ENCODE results near the gene SLC25A29.

SLC25A29 gene

DNA sequence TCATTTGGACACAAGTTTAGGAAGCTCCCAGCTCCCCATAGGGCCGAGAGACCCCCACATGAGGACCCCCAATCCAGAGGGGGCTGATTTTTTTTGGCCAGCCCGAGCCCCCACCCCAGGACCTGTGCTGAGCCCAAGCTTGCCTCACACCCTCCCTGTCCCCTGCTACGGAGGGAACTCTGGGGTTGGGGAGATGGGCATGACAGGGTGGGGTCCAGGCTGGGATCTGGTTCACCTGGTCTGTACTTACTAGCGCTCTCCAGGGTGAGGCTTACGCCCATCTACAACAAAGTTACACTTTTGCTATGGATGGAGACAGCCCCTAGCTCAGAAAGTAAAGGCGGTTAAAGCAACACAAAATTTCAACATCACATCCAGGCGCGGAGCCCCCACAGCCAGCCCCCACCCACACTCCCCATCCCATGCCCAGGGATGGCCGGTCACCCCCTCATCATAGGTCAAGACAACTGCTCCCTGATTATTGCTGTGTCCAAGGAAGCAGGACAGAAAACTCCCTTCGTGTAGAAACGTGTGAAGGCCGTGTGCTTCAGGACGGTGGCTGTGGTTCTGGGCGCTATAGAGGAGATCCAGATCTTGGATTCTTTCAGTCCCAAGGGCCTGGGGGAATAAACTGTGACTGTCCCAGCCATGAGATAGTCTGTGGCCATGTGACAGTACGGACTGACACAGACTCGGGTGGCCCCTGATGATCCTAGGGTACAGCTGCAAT, 10.7 kb downstream of the SLC25A29 start:
- TF ChIP-seq, protein P1, sequence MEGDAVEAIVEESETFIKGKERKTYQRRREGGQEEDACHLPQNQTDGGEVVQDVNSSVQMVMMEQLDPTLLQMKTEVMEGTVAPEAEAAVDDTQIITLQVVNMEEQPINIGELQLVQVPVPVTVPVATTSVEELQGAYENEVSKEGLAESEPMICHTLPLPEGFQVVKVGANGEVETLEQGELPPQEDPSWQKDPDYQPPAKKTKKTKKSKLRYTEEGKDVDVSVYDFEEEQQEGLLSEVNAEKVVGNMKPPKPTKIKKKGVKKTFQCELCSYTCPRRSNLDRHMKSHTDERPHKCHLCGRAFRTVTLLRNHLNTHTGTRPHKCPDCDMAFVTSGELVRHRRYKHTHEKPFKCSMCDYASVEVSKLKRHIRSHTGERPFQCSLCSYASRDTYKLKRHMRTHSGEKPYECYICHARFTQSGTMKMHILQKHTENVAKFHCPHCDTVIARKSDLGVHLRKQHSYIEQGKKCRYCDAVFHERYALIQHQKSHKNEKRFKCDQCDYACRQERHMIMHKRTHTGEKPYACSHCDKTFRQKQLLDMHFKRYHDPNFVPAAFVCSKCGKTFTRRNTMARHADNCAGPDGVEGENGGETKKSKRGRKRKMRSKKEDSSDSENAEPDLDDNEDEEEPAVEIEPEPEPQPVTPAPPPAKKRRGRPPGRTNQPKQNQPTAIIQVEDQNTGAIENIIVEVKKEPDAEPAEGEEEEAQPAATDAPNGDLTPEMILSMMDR (conservative IDR thresholded peaks at IDR 0.05; ENCODE audit: low read depth, low read length): no peak
- H3K4me3 ChIP-seq (ENCODE audit: low read length): no peak overlapping the region
- no peak for DNase-seq (ENCODE audit: low read depth)

DNA sequence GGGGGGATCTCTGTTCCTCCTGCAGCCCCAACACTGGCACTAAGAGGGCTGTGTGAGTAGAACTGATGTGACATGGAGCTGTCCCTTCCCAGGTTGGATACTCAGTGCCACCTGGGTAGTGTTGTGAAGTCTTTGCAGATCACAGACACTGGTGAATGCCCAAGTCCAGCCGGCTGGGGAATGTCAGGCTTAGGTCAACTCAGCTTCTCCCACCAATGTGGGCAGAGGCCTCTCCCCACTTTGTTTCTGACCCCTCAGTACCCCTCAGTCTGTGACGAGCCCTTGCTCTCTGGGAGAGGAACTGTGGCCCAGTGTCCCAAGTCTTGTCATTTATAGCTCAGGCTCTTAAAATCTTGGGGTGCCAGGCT, 11.3 kb downstream of the SLC25A29 start:
- DNase-seq (ENCODE audit: low read depth): no peak
- TF ChIP-seq, protein P1 (conservative IDR thresholded peaks at IDR 0.05; ENCODE audit: low read depth, low read length): no peak
- H3K4me3 ChIP-seq (ENCODE audit: low read length): no peak overlapping the region

DNA sequence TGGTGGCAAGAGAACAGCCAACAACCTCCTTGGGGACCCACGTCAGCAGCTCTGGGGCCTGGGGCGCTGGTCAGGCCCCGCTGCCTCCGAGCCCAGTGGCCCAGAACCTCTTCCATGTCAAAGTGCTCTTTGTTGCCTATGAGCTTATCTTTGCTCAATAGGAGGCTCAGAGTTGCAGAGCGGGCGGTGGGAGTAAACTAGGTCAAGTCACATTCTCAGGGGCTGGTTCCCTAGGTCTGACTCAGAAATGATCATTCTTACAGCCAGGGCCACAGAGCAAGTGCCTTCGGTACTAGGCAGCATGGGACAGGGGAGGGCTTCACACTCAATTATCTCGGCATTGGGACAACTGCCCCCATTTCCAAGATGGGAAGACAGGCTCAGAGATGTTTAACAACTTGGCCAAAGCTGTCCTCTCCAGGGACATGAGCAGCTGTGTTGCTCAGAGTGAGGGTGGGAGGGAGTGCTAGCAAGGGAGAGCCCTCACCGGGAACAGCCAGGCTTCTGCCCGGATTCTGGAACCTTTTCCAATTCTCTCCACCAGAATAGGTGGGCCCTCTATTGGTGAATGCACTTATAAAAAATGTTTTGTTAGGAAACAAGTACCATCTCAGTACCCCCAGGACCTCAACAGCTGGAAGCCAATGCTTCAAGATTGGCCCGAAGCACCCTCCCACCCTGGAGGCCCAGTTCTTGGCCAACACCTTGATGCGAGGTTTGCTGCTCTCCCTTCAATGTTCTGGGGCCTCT, 11.9 kb downstream of the SLC25A29 start:
- TF ChIP-seq, protein P1 (conservative IDR thresholded peaks at IDR 0.05; ENCODE audit: low read depth, low read length): no peak
- no peak for DNase-seq (ENCODE audit: low read depth)
- H3K4me3 ChIP-seq (ENCODE audit: low read length): no peak overlapping the region

DNA sequence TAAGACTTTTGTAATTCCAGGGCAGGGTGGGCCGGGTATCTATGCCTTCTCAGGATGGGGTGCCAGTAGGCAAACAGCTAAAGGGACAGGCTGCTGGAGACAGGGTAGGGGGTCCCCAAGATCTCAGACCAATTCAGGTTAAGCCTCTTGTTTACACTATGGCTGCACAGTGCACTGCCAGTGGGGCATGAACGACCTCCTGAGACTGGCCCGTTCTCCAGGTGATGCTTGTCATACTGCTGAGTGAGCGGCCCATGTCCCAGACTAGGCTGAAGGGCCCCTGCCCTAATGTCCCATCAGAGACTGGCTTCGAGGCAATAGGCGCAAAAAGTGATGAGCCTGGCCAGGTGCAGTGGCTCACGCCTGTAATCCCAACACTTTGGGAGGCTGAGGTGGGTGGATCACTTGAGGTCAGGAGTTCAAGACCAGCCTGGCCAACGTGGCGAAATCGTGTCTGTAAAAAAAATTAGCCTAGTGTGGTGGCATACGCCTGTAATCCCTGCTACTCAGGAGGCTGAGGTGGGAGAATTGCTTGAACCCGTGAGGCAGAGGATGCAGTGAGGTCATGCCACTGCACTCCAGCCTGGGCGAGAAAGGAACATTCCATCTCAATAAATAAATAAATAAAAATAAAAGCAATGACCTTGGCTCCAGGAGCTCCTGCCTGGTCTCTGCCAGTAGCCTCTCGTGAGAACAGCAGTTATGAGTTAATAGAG, 12.6 kb downstream of the SLC25A29 start:
- H3K4me3 ChIP-seq (ENCODE audit: low read length): no peak overlapping the region
- TF ChIP-seq, protein P1 (conservative IDR thresholded peaks at IDR 0.05; ENCODE audit: low read depth, low read length): no peak
- no peak for DNase-seq (ENCODE audit: low read depth)

DNA sequence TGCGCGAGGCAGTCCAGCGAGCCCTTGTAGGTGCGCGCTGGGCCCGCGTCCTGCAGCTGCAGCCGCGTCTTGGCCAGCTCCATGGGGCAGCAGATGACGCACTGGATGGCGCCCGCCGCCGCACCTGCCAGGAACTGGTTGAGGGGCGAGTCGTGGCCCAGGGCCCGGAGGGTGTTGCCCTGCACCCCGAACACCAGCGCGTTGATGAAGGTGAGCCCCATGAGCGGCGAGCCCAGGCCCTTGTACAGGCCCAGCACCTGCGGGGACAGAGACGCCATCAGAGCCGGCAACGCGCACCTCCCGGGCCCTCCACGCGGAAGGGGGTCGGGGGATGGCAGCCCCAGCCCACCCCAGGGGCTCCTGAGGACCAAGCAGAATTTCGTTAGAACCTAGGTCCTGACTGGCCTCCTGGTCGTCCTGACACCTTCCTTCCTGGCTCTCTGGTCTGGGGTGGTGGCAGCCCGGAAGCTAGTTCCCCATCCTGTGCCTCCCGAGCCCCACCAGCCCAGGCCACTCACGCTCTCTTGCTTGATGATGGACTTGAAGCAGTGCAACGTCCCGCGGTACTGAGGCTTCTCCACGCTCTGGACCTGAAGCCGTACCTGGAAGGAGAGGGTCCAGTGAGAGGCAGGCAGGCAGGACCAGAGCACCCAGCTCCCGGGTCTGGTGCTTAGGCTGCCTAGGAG, 13.3 kb downstream of the SLC25A29 start:
- DNase-seq (ENCODE audit: low read depth): no peak

DNA sequence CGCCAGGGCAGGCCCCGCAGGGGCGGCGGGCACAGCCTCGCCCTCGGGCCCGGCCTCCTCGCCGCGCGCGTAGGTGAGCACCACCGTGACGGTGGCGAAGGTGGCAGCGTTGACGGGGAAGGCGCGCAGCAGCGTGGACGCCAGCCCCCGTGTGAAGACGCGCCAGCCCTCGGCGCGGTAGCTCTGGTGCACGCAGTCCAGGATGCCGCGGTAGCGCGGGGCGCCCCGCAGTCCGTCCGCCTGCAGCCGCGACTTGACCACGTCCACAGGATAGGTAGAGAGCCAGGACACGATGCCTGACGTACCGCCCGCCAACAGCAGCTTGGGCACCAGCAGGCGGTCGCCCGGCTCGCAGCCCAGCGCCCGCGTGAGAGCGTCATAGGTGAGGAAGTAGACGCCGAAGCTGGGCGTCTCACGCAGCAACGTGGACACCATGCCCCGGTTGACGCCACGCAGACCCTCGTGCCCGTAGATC, 13.9 kb downstream of the SLC25A29 start:
- TF ChIP-seq, protein P1 (conservative IDR thresholded peaks at IDR 0.05; ENCODE audit: low read depth, low read length): no peak
- H3K4me3 ChIP-seq (ENCODE audit: low read length): no peak overlapping the region
- no peak for DNase-seq (ENCODE audit: low read depth)

More for the DNA sequence above, 13.3 kb downstream of the SLC25A29 start:
- H3K4me3 ChIP-seq (ENCODE audit: low read length): no peak overlapping the region
- TF ChIP-seq, protein P1 (conservative IDR thresholded peaks at IDR 0.05; ENCODE audit: low read depth, low read length): no peak
